ENCODE results near the gene ZP1.

ZP1 gene

DNA sequence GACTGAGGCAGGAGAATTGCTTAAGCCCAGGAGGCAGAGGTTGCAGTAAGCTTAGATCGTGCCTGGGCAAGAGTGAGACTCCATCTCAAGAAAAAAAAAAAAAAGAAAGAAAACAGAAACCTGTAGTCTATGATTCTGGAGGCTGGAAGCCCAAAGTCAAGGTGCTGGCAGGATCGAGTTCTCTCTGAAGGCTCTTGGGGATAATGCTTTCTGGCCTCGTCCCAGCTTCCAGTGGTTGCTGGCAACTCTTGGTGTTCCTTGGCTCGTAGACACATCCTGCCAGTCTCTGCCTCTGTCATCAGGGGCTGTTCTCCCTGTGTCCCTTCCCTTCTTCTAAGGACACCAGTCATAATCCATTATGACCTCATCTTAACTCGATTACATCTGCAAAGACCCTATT is 42.2 kb upstream of the ZP1 start (continued):
- TF ChIP-seq, protein P1, sequence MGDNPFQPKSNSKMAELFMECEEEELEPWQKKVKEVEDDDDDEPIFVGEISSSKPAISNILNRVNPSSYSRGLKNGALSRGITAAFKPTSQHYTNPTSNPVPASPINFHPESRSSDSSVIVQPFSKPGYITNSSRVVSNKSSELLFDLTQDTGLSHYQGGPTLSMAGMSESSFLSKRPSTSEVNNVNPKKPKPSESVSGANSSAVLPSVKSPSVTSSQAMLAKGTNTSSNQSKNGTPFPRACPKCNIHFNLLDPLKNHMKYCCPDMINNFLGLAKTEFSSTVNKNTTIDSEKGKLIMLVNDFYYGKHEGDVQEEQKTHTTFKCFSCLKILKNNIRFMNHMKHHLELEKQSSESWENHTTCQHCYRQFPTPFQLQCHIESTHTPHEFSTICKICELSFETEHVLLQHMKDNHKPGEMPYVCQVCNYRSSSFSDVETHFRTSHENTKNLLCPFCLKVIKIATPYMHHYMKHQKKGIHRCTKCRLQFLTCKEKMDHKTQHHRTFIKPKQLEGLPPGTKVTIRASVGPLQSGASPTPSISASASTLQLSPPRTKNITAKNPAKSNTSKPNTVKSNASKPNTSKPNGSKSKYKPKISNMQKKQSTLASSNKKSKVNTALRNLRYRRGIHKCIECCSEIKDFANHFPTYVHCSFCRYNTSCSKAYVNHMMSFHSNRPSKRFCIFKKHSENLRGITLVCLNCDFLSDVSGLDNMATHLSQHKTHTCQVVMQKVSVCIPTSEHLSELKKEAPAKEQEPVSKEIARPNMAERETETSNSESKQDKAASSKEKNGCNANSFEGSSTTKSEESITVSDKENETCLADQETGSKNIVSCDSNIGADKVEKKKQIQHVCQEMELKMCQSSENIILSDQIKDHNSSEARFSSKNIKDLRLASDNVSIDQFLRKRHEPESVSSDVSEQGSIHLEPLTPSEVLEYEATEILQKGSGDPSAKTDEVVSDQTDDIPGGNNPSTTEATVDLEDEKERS (tag by site-specific recombination; IDR thresholded peaks at IDR 0.05) = no peak
- no peak for TF ChIP-seq ZNF433 (tag by site-specific recombination; IDR thresholded peaks at IDR 0.05; ENCODE audit: low read depth)
- TF ChIP-seq ZNF362 (tag by site-specific recombination; IDR thresholded peaks at IDR 0.05) = no peak
- TF ChIP-seq ZNF621 (tag by site-specific recombination; IDR thresholded peaks at IDR 0.05) = no peak
- TF ChIP-seq ZXDB (tag by site-specific recombination; IDR thresholded peaks at IDR 0.05) = no peak
- peak; percentile 80 for TF ChIP-seq ZNF548 (tag by site-specific recombination; IDR thresholded peaks at IDR 0.05)
- no peak for TF ChIP-seq ZNF530 (tag by site-specific recombination; IDR thresholded peaks at IDR 0.05; ENCODE audit: low read depth)
- TF ChIP-seq ZNF146 (tag by site-specific recombination; IDR thresholded peaks at IDR 0.05) = no peak

- ChIA-PET POLR2A (no interaction called here), CTCF (interaction anchor here (1.2 kb wide), 1 partner anchor 168 kb away, joined by 3 read pairs; no protein-coding TSS in a partner anchor)
- H3K36me3 ChIP-seq (ENCODE audit: control insufficient read depth in 2 of 2, insufficient read depth in 1 of 2, low read length in 2 of 2) = no peaks in the 10 kb centered on the region
- no peaks in the 10 kb centered on the region for H3K9me3 ChIP-seq (ENCODE audit: control insufficient read depth, insufficient read depth, low read depth, low read length)
- no peak for TF ChIP-seq YY1 (tag by site-specific recombination; IDR thresholded peaks at IDR 0.05)
- TF ChIP-seq ZNF658 (tag by site-specific recombination; IDR thresholded peaks at IDR 0.05) = no peak
- TF ChIP-seq, protein P2, sequence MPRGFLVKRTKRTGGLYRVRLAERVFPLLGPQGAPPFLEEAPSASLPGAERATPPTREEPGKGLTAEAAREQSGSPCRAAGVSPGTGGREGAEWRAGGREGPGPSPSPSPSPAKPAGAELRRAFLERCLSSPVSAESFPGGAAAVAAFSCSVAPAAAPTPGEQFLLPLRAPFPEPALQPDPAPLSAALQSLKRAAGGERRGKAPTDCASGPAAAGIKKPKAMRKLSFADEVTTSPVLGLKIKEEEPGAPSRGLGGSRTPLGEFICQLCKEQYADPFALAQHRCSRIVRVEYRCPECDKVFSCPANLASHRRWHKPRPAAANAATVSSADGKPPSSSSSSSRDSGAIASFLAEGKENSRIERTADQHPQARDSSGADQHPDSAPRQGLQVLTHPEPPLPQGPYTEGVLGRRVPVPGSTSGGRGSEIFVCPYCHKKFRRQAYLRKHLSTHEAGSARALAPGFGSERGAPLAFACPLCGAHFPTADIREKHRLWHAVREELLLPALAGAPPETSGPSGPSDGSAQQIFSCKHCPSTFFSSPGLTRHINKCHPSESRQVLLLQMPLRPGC (tag by site-specific recombination; IDR thresholded peaks at IDR 0.05) = no peak
- no peak for TF ChIP-seq PRDM6 (tag by site-specific recombination; IDR thresholded peaks at IDR 0.05)
- TF ChIP-seq ZNF596 (tag by site-specific recombination; IDR thresholded peaks at IDR 0.05) = no peak
- TF ChIP-seq ZBTB44 (tag by site-specific recombination; IDR thresholded peaks at IDR 0.05) = no peak
- TF ChIP-seq ZNF677 (tag by site-specific recombination; IDR thresholded peaks at IDR 0.05) = no peak
- TF ChIP-seq ZNF266 (tag by site-specific recombination; IDR thresholded peaks at IDR 0.05; ENCODE audit: low read depth) = no peak
- TF ChIP-seq PRDM1 (tag by site-specific recombination; IDR thresholded peaks at IDR 0.05) = no peak
- no peak for TF ChIP-seq ZNF585B (tag by site-specific recombination; IDR thresholded peaks at IDR 0.05)
- TF ChIP-seq TCF7L2 (IDR thresholded peaks at IDR 0.05; ENCODE audit: borderline replicate concordance, low read depth, low read length) = no peak
- TF ChIP-seq ZNF175 (tag by site-specific recombination; IDR thresholded peaks at IDR 0.05) = no peak
- TF ChIP-seq ZNF670 (tag by site-specific recombination; IDR thresholded peaks at IDR 0.05; ENCODE audit: low read depth) = no peak
- no peak for TF ChIP-seq TSHZ1 (tag by site-specific recombination; IDR thresholded peaks at IDR 0.05; ENCODE audit: borderline replicate concordance)
- H3K27ac ChIP-seq (ENCODE audit: extremely low read depth, low read depth, low read length) = no peak overlapping the region
- H3K4me3 ChIP-seq (ENCODE audit: low read depth, low read length) = no peak overlapping the region
- no peaks in the 10 kb centered on the region for H3K4me1 ChIP-seq (ENCODE audit: control insufficient read depth, insufficient read depth, low read length)
These were observed 41.6 kb upstream of the ZP1 start for GRCh38 chr11:60825790-60826189.

All from HEK293 (cell line).